Adrenal gland (tissue), 12 donors: Measurements from ENCODE around the gene WDFY4. TPM values are rescaled to one million over a fixed set of nuclear protein-coding genes. Genes with fewer than 3 reads are reported as not detected.

Experiments
- DNase-seq, 7 donors: peaks; one replicate each; pipeline ENCODE4 v3.0.0-alpha.2; 2019 to 2020
- H3K27ac ChIP-seq, 5 donors: fragments of 200-600 bp; sonication (generic) in 4 of 5; 1 replicate in 3 of 5; 2 replicates in 2 of 5; pipeline versions ENCODE4 v1.5.1 to v1.8.0; 2016 to 2020; ENCODE audit warnings: mild to moderate bottlenecking in 1 of 5
- H3K27me3 ChIP-seq: fragments of 200-600 bp; 2 replicates; pipeline ENCODE4 v1.8.0; 2021
- H3K36me3 ChIP-seq, 2 donors: fragments of 200-600 bp; replicated peaks in 1 of 2; 1 replicate in 1 of 2; 2 replicates in 1 of 2; pipeline versions ENCODE4 v1.5.1 to v1.8.0; 2018 to 2022
- H3K4me1 ChIP-seq, 2 donors: fragments of 200-600 bp; replicated peaks in 1 of 2; 1 replicate in 1 of 2; 2 replicates in 1 of 2; pipeline versions ENCODE4 v1.5.1 to v1.8.0; 2018 to 2021
- H3K4me3 ChIP-seq, 4 donors: fragments of 200-600 bp; sonication (generic) in 3 of 4; one replicate each; pipeline ENCODE4 v1.5.1; 2016 to 2018
- H3K9me3 ChIP-seq, 3 donors: fragments of 200-600 bp; sonication (generic) in 1 of 3; replicated peaks in 1 of 3; 1 replicate in 2 of 3; 2 replicates in 1 of 3; pipeline versions ENCODE4 v1.5.1 to v1.8.0; 2016 to 2021
- CTCF ChIP-seq, 6 experiments: fragments of 450-650 bp in 4 of 6; fragments of 200-600 bp in 2 of 6; sonication (generic) in 1 of 6; IDR thresholded peaks; 1 replicate in 5 of 6; 2 replicates in 1 of 6; pipeline versions ENCODE4 v1.5.1 to v1.8.0; 2016 to 2021; ENCODE audit warnings: antibody characterized with exemption in 6 of 6, mild to moderate bottlenecking in 2 of 6, moderate library complexity in 1 of 6
- POLR2A ChIP-seq, 2 donors: fragments of 450-650 bp; IDR thresholded peaks; one replicate each; pipeline ENCODE4 v1.6.1; 2017; ENCODE audit warnings: antibody characterized with exemption in 2 of 2, mild to moderate bottlenecking in 2 of 2, moderate library complexity in 1 of 2
- WGBS, 4 donors: extraction: QIAGEN DNeasy Blood & Tissue Kit in 2 of 4; methylation state at CpG; one replicate each; pipeline versions ENCODE4 v1.1.5 to v1.1.7; 2013 to 2017; 5-methylcytosine and 5-hydroxymethylcytosine counted together
- intact Hi-C, 2 donors: fragments of 100-400 bp; cut with DNase I; formaldehyde crosslinking; loops; one replicate each; pipeline versions ENCODE4 v1.14.1 to v1.15.0; 2022 to 2023
- polyA plus RNA-seq, 3 donors: library from polyadenylated mRNA; stranded (reverse); fragments of 200-250 nt in 2 of 3; fragments of 350-450 nt in 1 of 3; fragmentation: Illumina TruSeq in 1 of 3; extraction: RNeasy Lipid Tissue Mini Kit (QIAGEN cat#74804) in 1 of 3; gene quantifications; one replicate each; pipeline ENCODE4 v1.2.3, GENCODE V29; 2013 to 2014
- total RNA-seq, 9 donors: library from RNA; depleted of rRNA in 4 of 9; stranded (reverse); fragments of >200 nt in 4 of 9; fragments of 120-200 nt in 1 of 9; fragmentation: NEBNext Ultra II Directional in 1 of 9; extraction: Animal tissue kit (Norgen Biotek cat#: 25700) in 1 of 9; gene quantifications; one replicate each; pipeline versions ENCODE4 v1.1.0 to v1.2.4, GENCODE V29; 2013 to 2023
- donor health status: healthy with polysubstance abuse.
- donor health status: Bipolar disorder and iron deficiency.
- donor health status: DM: yes; HTN: yes; CAD: no.
- donor health status: DM: no; HTN: no; CAD: no.
- donor health status: DM: no; HTN: no; CAD: no.
- donor health status: DM: yes; HTN: yes; CAD: no.

The WDFY4 gene
- total and polyA plus RNA-seq, 12 donors, result 0.61 to 9.9 (median 5.7) TPM

GRCh38 chr10:48937796-48938195, 253.1 kb downstream of the WDFY4 start:
- Histone ChIP-seq H3K9me3 (no peaks in the 10 kb centered on the region), H3K4me1 (no peaks in the 10 kb centered on the region), H3K4me3 (no peak overlapping the region), H3K27ac (no peak overlapping the region), H3K36me3 (no peaks in the 10 kb centered on the region), H3K27me3 (no peaks in the 10 kb centered on the region)
- 93 to 98% (median 95%) methylated on average over 3 of the region's 3 CpGs for whole genome bisulfite sequencing, 4 donors
- intact Hi-C loops, result no loop called here
- DNase-seq, result peak in 1 of 7 donors; percentile 1
- TF ChIP-seq CTCF (IDR thresholded peaks at IDR 0.05) (no peak), POLR2A (IDR thresholded peaks at IDR 0.05) (no peak)

- 81 to 89% (median 88%) methylated on average over 2 of the region's 2 CpGs; no CpG with 5 or more reads in 1 of the 4 donors for WGBS, 4 donors
- peak in 1 of 7 donors; percentile 18 for DNase-seq
These were observed 253.6 kb downstream of the WDFY4 start for GRCh38 chr10:48938281-48938680.

GRCh38 chr10:48938990-48939536, 254.4 kb downstream of the WDFY4 start:
- 67 to 78% (median 74%) methylated on average over 4 to 6 of the region's 6 CpGs for WGBS, 4 donors
- Histone ChIP-seq H3K4me3 (no peak overlapping the region), H3K36me3 (no peaks in the 10 kb centered on the region), H3K9me3 (no peaks in the 10 kb centered on the region), H3K27me3 (no peaks in the 10 kb centered on the region), H3K4me1 (no peaks in the 10 kb centered on the region), H3K27ac (no peak overlapping the region)
- intact Hi-C loops, result no loop called here
- DNase-seq, result peak in 1 of 7 donors; percentile 24
- TF ChIP-seq POLR2A (IDR thresholded peaks at IDR 0.05) (no peak), CTCF (IDR thresholded peaks at IDR 0.05) (no peak)

More at GRCh38 chr10:48938281-48938680, 253.6 kb downstream of the WDFY4 start:
- H3K4me3 ChIP-seq, result no peak overlapping the region
- H3K4me1 ChIP-seq, result no peaks in the 10 kb centered on the region
- no peaks in the 10 kb centered on the region for H3K9me3 ChIP-seq
- no peak overlapping the region for H3K27ac ChIP-seq
- intact Hi-C loops, result no loop called here
- TF ChIP-seq POLR2A (IDR thresholded peaks at IDR 0.05) (no peak), CTCF (IDR thresholded peaks at IDR 0.05) (no peak)
- H3K27me3 ChIP-seq, result no peaks in the 10 kb centered on the region
- H3K36me3 ChIP-seq, result no peaks in the 10 kb centered on the region

- no peaks in the 10 kb centered on the region for H3K36me3 ChIP-seq
- WGBS, 4 donors, result 80 to 100% (median 94%) methylated on average over 2 of the region's 2 CpGs
- H3K4me3 ChIP-seq, result no peak within 1 kb of the TSS
- no peak within 1 kb of the TSS for H3K27ac ChIP-seq
- peak in 1 of 7 donors; percentile 21 for DNase-seq
- H3K4me1 ChIP-seq, result no peaks in the 10 kb centered on the region
- intact Hi-C loops, result no loop called here
- no peaks in the 10 kb centered on the region for H3K27me3 ChIP-seq
- TF ChIP-seq CTCF (IDR thresholded peaks at IDR 0.05) (no peak), POLR2A (IDR thresholded peaks at IDR 0.05) (no peak)
- no peaks in the 10 kb centered on the region for H3K9me3 ChIP-seq
These were observed 255.2 kb downstream of the WDFY4 start, which contains the start of gene LRRC18 for GRCh38 chr10:48939790-48940325. Gene LRRC18, minus strand, starts transcription at chr10:48939840. Its CDS starts 25,685 bp downstream, at chr10:48914155.
